ENCODE measurements around the gene PGM5.
"Not testable (repeated sequence)": the region's sequence is repeated elsewhere in the genome, so short reads cannot be mapped to it uniquely, and the experiment has no call there.

PGM5 gene
- total RNA-seq = 0 to 0.19 (median 0) reads per million in 3 donors

- not testable (repeated sequence) for H3K27ac ChIP-seq (ENCODE audit: insufficient read depth, low read length, poor library complexity, severe bottlenecking); DNase-seq; H3K4me1 ChIP-seq (ENCODE audit: control insufficient read depth, insufficient read depth, low read length, poor library complexity, severe bottlenecking); H3K27me3 ChIP-seq (replicated peaks; ENCODE audit: control insufficient read depth, insufficient read depth, low read length, poor library complexity, severe bottlenecking); H3K9me3 ChIP-seq (ENCODE audit: control insufficient read depth, low read length); H3K36me3 ChIP-seq (ENCODE audit: control insufficient read depth, insufficient read depth, low read length); H3K4me3 ChIP-seq (ENCODE audit: insufficient read depth, low read depth, low read length, poor library complexity, severe bottlenecking)
These were observed at the start of gene PGM5 for GRCh38 chr9:68356380-68357118. PGM5 (plus strand) TSS chr9:68356611; CDS start chr9:68357128, 517 bp downstream.

DNA sequence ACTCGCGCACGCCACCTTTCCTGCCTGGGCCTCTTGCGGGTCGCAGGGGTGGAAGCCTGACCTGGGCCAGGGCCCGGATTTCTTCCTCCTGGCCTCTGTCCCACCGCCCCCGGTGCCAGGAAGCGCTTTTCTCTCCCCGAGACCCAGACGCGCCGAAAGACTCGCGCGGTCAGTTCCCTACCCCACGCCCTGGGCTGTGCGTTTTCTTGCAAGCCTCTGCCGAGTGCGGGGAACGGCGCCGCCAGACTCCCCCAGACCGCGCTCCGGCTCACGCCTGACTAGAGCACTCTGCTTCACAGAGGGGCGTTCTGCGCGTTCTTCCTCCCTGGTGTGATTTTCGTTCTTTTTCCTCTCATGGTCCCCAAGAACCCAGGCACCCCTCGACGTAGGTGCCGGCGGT, 49.3 kb upstream of the PGM5 start:
- DNase-seq; H3K27me3 ChIP-seq (replicated peaks; ENCODE audit: control insufficient read depth, insufficient read depth, low read length, poor library complexity, severe bottlenecking); H3K9me3 ChIP-seq (ENCODE audit: control insufficient read depth, low read length); H3K36me3 ChIP-seq (ENCODE audit: control insufficient read depth, insufficient read depth, low read length); H3K4me1 ChIP-seq (ENCODE audit: control insufficient read depth, insufficient read depth, low read length, poor library complexity, severe bottlenecking); H3K27ac ChIP-seq (ENCODE audit: insufficient read depth, low read length, poor library complexity, severe bottlenecking); H3K4me3 ChIP-seq (ENCODE audit: insufficient read depth, low read depth, low read length, poor library complexity, severe bottlenecking): not testable (repeated sequence)

DNA sequence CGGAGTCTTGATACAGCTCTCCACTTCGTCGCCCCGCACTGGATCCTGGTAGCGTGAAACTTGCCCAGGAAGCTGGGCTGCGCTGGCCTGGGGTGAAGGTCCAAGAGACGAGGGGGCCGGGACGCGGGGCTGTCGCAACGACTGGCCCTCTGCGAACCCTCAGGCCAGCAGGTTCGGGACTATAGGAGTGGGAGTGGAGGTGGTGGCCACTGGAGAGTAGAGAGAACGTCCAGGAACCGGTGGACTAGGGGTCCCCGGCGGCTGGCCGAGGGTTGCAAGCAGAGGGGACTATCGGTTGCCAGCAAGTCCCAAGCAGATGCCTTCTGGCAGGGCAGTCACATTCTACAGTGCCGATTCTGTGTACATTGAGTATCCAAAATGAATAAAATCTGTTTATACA, 48.8 kb upstream of the PGM5 start:
- DNase-seq = not testable (repeated sequence)

GRCh38 chr9:68311208-68311607, 45.2 kb upstream of the PGM5 start:
- H3K4me3 ChIP-seq (ENCODE audit: insufficient read depth, low read depth, low read length, poor library complexity, severe bottlenecking); DNase-seq; H3K9me3 ChIP-seq (ENCODE audit: control insufficient read depth, low read length); H3K36me3 ChIP-seq (ENCODE audit: control insufficient read depth, insufficient read depth, low read length); H3K27me3 ChIP-seq (replicated peaks; ENCODE audit: control insufficient read depth, insufficient read depth, low read length, poor library complexity, severe bottlenecking); H3K4me1 ChIP-seq (ENCODE audit: control insufficient read depth, insufficient read depth, low read length, poor library complexity, severe bottlenecking); H3K27ac ChIP-seq (ENCODE audit: insufficient read depth, low read length, poor library complexity, severe bottlenecking): not testable (repeated sequence)

More for the DNA sequence above, 48.8 kb upstream of the PGM5 start:
- H3K27me3 ChIP-seq (replicated peaks; ENCODE audit: control insufficient read depth, insufficient read depth, low read length, poor library complexity, severe bottlenecking); H3K27ac ChIP-seq (ENCODE audit: insufficient read depth, low read length, poor library complexity, severe bottlenecking); H3K4me3 ChIP-seq (ENCODE audit: insufficient read depth, low read depth, low read length, poor library complexity, severe bottlenecking); H3K4me1 ChIP-seq (ENCODE audit: control insufficient read depth, insufficient read depth, low read length, poor library complexity, severe bottlenecking); H3K36me3 ChIP-seq (ENCODE audit: control insufficient read depth, insufficient read depth, low read length); H3K9me3 ChIP-seq (ENCODE audit: control insufficient read depth, low read length): not testable (repeated sequence)

GRCh38 chr9:68318209-68318608, 38.2 kb upstream of the PGM5 start:
- H3K9me3 ChIP-seq (ENCODE audit: control insufficient read depth, low read length); H3K27me3 ChIP-seq (replicated peaks; ENCODE audit: control insufficient read depth, insufficient read depth, low read length, poor library complexity, severe bottlenecking); H3K4me1 ChIP-seq (ENCODE audit: control insufficient read depth, insufficient read depth, low read length, poor library complexity, severe bottlenecking); H3K36me3 ChIP-seq (ENCODE audit: control insufficient read depth, insufficient read depth, low read length); H3K4me3 ChIP-seq (ENCODE audit: insufficient read depth, low read depth, low read length, poor library complexity, severe bottlenecking); H3K27ac ChIP-seq (ENCODE audit: insufficient read depth, low read length, poor library complexity, severe bottlenecking); DNase-seq: not testable (repeated sequence)

DNA sequence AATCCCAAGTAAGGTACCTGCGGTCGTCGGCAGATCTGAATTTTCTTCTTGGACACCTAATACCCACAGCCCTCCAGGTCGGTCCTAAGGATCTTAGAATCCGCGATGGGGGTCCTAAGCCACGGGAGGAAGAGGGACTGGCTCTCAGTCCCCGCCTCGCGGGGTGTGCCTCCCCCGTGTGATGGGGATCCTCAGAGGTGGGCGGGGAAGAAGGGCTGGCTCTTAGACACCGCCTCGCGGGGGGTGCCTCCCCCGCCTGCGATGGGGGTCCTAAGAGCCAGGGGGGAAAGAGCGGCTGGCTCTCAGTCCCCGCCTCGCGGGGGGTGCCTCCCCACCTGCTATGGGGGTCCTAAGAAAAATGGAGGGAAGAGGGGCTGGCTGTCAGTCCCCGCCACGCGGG, 32.7 kb upstream of the PGM5 start:
- DNase-seq; H3K36me3 ChIP-seq (ENCODE audit: control insufficient read depth, insufficient read depth, low read length); H3K9me3 ChIP-seq (ENCODE audit: control insufficient read depth, low read length); H3K27me3 ChIP-seq (replicated peaks; ENCODE audit: control insufficient read depth, insufficient read depth, low read length, poor library complexity, severe bottlenecking); H3K27ac ChIP-seq (ENCODE audit: insufficient read depth, low read length, poor library complexity, severe bottlenecking); H3K4me1 ChIP-seq (ENCODE audit: control insufficient read depth, insufficient read depth, low read length, poor library complexity, severe bottlenecking); H3K4me3 ChIP-seq (ENCODE audit: insufficient read depth, low read depth, low read length, poor library complexity, severe bottlenecking): not testable (repeated sequence)

DNA sequence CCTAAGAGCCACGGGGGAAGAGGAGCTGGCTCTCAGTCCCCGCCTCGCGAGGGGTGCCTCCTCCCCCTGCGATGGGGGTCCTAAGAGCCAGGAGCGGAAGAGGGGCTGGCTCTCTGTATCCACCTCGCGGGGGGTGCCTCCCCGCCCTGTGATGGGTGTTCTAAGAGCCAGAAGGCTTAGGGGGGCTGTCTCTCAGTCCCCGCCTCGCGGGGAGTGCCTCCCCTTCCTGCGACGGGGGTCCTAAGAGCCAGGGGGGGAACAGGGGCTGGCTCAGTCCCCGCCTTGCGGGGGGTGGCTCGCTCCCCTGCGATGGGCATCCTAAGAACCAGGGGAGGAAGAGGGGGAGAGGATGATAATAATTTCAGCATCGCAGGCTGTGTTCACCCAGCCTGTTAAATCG, 31.9 kb upstream of the PGM5 start:
- not testable (repeated sequence) for H3K27me3 ChIP-seq (replicated peaks; ENCODE audit: control insufficient read depth, insufficient read depth, low read length, poor library complexity, severe bottlenecking); DNase-seq; H3K4me1 ChIP-seq (ENCODE audit: control insufficient read depth, insufficient read depth, low read length, poor library complexity, severe bottlenecking); H3K27ac ChIP-seq (ENCODE audit: insufficient read depth, low read length, poor library complexity, severe bottlenecking); H3K4me3 ChIP-seq (ENCODE audit: insufficient read depth, low read depth, low read length, poor library complexity, severe bottlenecking); H3K9me3 ChIP-seq (ENCODE audit: control insufficient read depth, low read length); H3K36me3 ChIP-seq (ENCODE audit: control insufficient read depth, insufficient read depth, low read length)

DNA sequence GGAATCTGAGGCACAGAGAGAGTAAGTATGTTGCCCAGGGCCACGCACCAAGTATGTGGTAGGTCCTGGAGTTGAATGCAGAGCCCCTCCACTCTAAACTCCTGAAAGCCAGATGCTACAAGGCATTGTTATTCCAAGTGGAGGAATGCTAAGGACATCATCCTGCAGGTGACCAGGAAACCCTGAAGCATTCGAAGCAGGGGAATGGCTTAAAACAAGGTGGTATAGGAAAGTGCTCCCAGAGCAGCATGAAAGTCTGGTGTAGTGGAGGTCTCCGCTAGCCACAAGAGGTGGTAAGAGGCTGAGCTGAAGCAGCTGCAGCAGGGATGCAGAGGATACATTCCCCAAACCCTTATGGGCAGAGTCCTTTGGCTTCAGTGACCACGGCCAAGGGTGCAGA, 27.3 kb upstream of the PGM5 start:
- not testable (repeated sequence) for DNase-seq; H3K27me3 ChIP-seq (replicated peaks; ENCODE audit: control insufficient read depth, insufficient read depth, low read length, poor library complexity, severe bottlenecking); H3K4me1 ChIP-seq (ENCODE audit: control insufficient read depth, insufficient read depth, low read length, poor library complexity, severe bottlenecking)

GRCh38 chr9:68330531-68331173, 25.8 kb upstream of the PGM5 start:
- not testable (repeated sequence) for DNase-seq; H3K4me1 ChIP-seq (ENCODE audit: control insufficient read depth, insufficient read depth, low read length, poor library complexity, severe bottlenecking); H3K36me3 ChIP-seq (ENCODE audit: control insufficient read depth, insufficient read depth, low read length); H3K27ac ChIP-seq (ENCODE audit: insufficient read depth, low read length, poor library complexity, severe bottlenecking); H3K9me3 ChIP-seq (ENCODE audit: control insufficient read depth, low read length); H3K27me3 ChIP-seq (replicated peaks; ENCODE audit: control insufficient read depth, insufficient read depth, low read length, poor library complexity, severe bottlenecking); H3K4me3 ChIP-seq (ENCODE audit: insufficient read depth, low read depth, low read length, poor library complexity, severe bottlenecking)

More for the DNA sequence above, 27.3 kb upstream of the PGM5 start:
- H3K36me3 ChIP-seq (ENCODE audit: control insufficient read depth, insufficient read depth, low read length); H3K27ac ChIP-seq (ENCODE audit: insufficient read depth, low read length, poor library complexity, severe bottlenecking); H3K9me3 ChIP-seq (ENCODE audit: control insufficient read depth, low read length); H3K4me3 ChIP-seq (ENCODE audit: insufficient read depth, low read depth, low read length, poor library complexity, severe bottlenecking): not testable (repeated sequence)

- not testable (repeated sequence) for H3K36me3 ChIP-seq (ENCODE audit: control insufficient read depth, insufficient read depth, low read length); DNase-seq; H3K4me1 ChIP-seq (ENCODE audit: control insufficient read depth, insufficient read depth, low read length, poor library complexity, severe bottlenecking); H3K27me3 ChIP-seq (replicated peaks; ENCODE audit: control insufficient read depth, insufficient read depth, low read length, poor library complexity, severe bottlenecking); H3K9me3 ChIP-seq (ENCODE audit: control insufficient read depth, low read length); H3K4me3 ChIP-seq (ENCODE audit: insufficient read depth, low read depth, low read length, poor library complexity, severe bottlenecking); H3K27ac ChIP-seq (ENCODE audit: insufficient read depth, low read length, poor library complexity, severe bottlenecking)
These were observed 24.3 kb upstream of the PGM5 start for GRCh38 chr9:68332122-68332521.
